Neural cell (in vitro differentiated cells): ENCODE data around the gene POFUT1. TPM values are rescaled to one million over a fixed set of nuclear protein-coding genes. Genes with fewer than 3 reads are reported as not detected.
"Not testable (repeated sequence)": the region's sequence is repeated elsewhere in the genome, so short reads cannot be mapped to it uniquely, and the experiment has no call there.

Source experiments
- H2AFZ ChIP-seq: fragments of 200-600, 300-800 bp; sonication (generic), shearing (Covaris generic); 2 replicates; pipeline ENCODE4 v1.6.0; 2014; ENCODE audit warnings: low read depth, mild to moderate bottlenecking, antibody characterized with exemption, low read length, moderate library complexity
- H3F3A ChIP-seq: fragments of 200-600 bp; shearing (Covaris generic); 2 replicates; pipeline ENCODE4 v1.6.1; 2016; ENCODE audit warnings: mild to moderate bottlenecking, moderate library complexity, mixed read lengths, antibody characterized with exemption, low read length; ENCODE audit not compliant: insufficient read depth, poor library complexity, severe bottlenecking
- H3K27ac ChIP-seq: fragments of 200-600, 300-800 bp; sonication (generic), shearing (Covaris generic); 2 replicates; pipeline ENCODE4 v1.5.1; 2014; ENCODE audit warnings: mild to moderate bottlenecking, low read length, moderate library complexity
- H3K27me3 ChIP-seq: fragments of 300-800, 200-600 bp; sonication (generic), shearing (Covaris generic); 2 replicates; pipeline ENCODE4 v1.6.0; 2014; ENCODE audit warnings: mild to moderate bottlenecking, low read depth, low read length, moderate library complexity; ENCODE audit not compliant: insufficient read depth
- H3K36me3 ChIP-seq: fragments of 300-800, 200-600 bp; sonication (generic), shearing (Covaris generic); 2 replicates; pipeline ENCODE4 v1.5.1; 2014; ENCODE audit warnings: mild to moderate bottlenecking, antibody characterized with exemption, low read length, moderate library complexity; ENCODE audit not compliant: insufficient read depth
- H3K4me2 ChIP-seq: fragments of 300-800, 200-600 bp; sonication (generic), shearing (Covaris generic); 2 replicates; pipeline ENCODE4 v1.6.0; 2014; ENCODE audit warnings: mild to moderate bottlenecking, low read length
- H3K4me3 ChIP-seq: fragments of 300-800, 200-600 bp; sonication (generic), shearing (Covaris generic); 2 replicates; pipeline ENCODE4 v1.5.1; 2014; ENCODE audit warnings: mild to moderate bottlenecking, low read length, moderate library complexity
- H3K79me2 ChIP-seq: fragments of 200-600 bp; shearing (Covaris generic); replicated peaks from 2 replicates; pipeline ENCODE4 v1.6.0; 2014; ENCODE audit warnings: mild to moderate bottlenecking, low read length, moderate library complexity; ENCODE audit not compliant: insufficient read depth
- H3K9ac ChIP-seq: fragments of 300-800, 200-600 bp; sonication (generic), shearing (Covaris generic); 2 replicates; pipeline ENCODE4 v1.6.1; 2016; ENCODE audit warnings: mild to moderate bottlenecking, low read length, mixed read lengths
- H3K9me2 ChIP-seq: fragments of 200-600 bp; shearing (Covaris generic); 2 replicates; pipeline ENCODE4 v1.6.1; 2016; ENCODE audit warnings: mild to moderate bottlenecking, low read length, mixed read lengths; ENCODE audit not compliant: insufficient read depth
- H3K9me3 ChIP-seq: fragments of 200-600, 300-800 bp; sonication (generic), shearing (Covaris generic); 2 replicates; pipeline ENCODE4 v1.6.1; 2016; ENCODE audit warnings: mild to moderate bottlenecking, mixed run types, low read length, moderate library complexity, mixed read lengths
- H4K20me1 ChIP-seq: fragments of 200-600 bp; shearing (Covaris generic); 2 replicates; pipeline ENCODE4 v1.6.1; 2016; ENCODE audit warnings: mild to moderate bottlenecking, mixed run types; ENCODE audit not compliant: insufficient read depth
- CTCF ChIP-seq: fragments of 450-650 bp; IDR thresholded peaks from 2 replicates; pipeline ENCODE4 v1.5.1; 2014; ENCODE audit warnings: antibody characterized with exemption, mild to moderate bottlenecking, moderate library complexity; ENCODE audit not compliant: poor library complexity, severe bottlenecking
- EP300 ChIP-seq: fragments of 450-650 bp; conservative IDR thresholded peaks from 2 replicates; pipeline ENCODE4 v1.6.1; 2014; ENCODE audit warnings: antibody characterized with exemption, mild to moderate bottlenecking, moderate library complexity; ENCODE audit not compliant: poor library complexity, severe bottlenecking
- EZH2 ChIP-seq: fragments of 200-600, 300-800 bp; shearing (Covaris generic), sonication (generic); IDR thresholded peaks from 2 replicates; pipeline ENCODE4 v1.6.1; 2014; ENCODE audit warnings: antibody characterized with exemption, low read length, borderline replicate concordance, mild to moderate bottlenecking; ENCODE audit not compliant: insufficient read depth, poor library complexity, severe bottlenecking
- MXI1 ChIP-seq: fragments of 450-650 bp; conservative IDR thresholded peaks from 2 replicates; pipeline ENCODE4 v1.6.1; 2014; ENCODE audit warnings: antibody characterized with exemption, mild to moderate bottlenecking; ENCODE audit not compliant: poor library complexity, severe bottlenecking
- POLR2AphosphoS5 ChIP-seq: IDR thresholded peaks from 2 replicates; pipeline ENCODE4 v1.6.1; 2012
- RAD21 ChIP-seq: fragments of 450-650 bp; conservative IDR thresholded peaks from 2 replicates; pipeline ENCODE4 v1.6.1; 2014; ENCODE audit warnings: antibody characterized with exemption, mild to moderate bottlenecking, moderate library complexity
- SMC3 ChIP-seq: fragments of 450-650 bp; conservative IDR thresholded peaks from 2 replicates; pipeline ENCODE4 v1.6.1; 2014; ENCODE audit warnings: antibody characterized with exemption, mild to moderate bottlenecking, moderate library complexity; ENCODE audit not compliant: poor library complexity
- TAF1 ChIP-seq: IDR thresholded peaks from 2 replicates; pipeline ENCODE4 v1.6.1; 2012; ENCODE audit warnings: low read depth
- polyA plus RNA-seq: library from polyadenylated mRNA; depleted of rRNA; stranded (reverse); fragments of >200 nt; gene quantifications from 2 replicates; pipeline ENCODE4 v1.2.3, GENCODE V29; 2014
- TF ChIP-seq, protein P1 (sequence below): IDR thresholded peaks from 2 replicates; pipeline ENCODE4 v1.6.1; 2012; ENCODE audit warnings: borderline replicate concordance

Gene POFUT1
- polyA plus RNA-seq, 1 donor from 2014 or later, result 14.0 TPM

DNA sequence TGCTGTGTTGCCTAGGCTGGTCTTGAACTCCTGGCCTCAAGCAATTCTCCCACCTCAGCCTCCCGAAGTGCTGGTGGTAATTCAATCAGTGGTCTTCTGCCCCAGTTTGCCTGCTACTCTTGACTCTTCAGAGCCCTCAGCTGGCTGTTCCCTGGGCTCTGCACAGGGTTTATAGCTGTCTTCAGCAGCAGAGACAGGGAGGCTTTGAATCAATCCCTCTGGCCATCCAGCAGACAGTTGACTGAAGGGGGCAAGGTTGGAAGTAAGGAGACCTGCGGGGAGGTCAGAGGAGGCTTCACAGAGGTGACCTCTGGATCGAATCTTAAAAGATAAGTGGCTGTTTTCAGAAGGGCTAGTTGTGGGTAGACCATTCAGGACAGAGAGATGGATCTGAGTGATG is 43.8 kb downstream of the POFUT1 start:
- no peaks in the 10 kb centered on the region for H4K20me1 ChIP-seq
- no peaks in the 10 kb centered on the region for H3K9me3 ChIP-seq
- H3K9me2 ChIP-seq, result no peaks in the 10 kb centered on the region
- no peaks in the 10 kb centered on the region for H3K79me2 ChIP-seq
- H3K4me2 ChIP-seq, result no peak overlapping the region
- H3F3A ChIP-seq, result no peaks in the 10 kb centered on the region
- no peak overlapping the region for H3K27ac ChIP-seq
- H3K9ac ChIP-seq, result no peak overlapping the region
- H3K27me3 ChIP-seq, result no peaks in the 10 kb centered on the region
- TF ChIP-seq CTCF (no peak), EZH2 (no peak), RAD21 (no peak), POLR2AphosphoS5 (no peak), EP300 (no peak), MXI1 (no peak), TAF1 (no peak), SMC3 (no peak)
- TF ChIP-seq, protein P1, sequence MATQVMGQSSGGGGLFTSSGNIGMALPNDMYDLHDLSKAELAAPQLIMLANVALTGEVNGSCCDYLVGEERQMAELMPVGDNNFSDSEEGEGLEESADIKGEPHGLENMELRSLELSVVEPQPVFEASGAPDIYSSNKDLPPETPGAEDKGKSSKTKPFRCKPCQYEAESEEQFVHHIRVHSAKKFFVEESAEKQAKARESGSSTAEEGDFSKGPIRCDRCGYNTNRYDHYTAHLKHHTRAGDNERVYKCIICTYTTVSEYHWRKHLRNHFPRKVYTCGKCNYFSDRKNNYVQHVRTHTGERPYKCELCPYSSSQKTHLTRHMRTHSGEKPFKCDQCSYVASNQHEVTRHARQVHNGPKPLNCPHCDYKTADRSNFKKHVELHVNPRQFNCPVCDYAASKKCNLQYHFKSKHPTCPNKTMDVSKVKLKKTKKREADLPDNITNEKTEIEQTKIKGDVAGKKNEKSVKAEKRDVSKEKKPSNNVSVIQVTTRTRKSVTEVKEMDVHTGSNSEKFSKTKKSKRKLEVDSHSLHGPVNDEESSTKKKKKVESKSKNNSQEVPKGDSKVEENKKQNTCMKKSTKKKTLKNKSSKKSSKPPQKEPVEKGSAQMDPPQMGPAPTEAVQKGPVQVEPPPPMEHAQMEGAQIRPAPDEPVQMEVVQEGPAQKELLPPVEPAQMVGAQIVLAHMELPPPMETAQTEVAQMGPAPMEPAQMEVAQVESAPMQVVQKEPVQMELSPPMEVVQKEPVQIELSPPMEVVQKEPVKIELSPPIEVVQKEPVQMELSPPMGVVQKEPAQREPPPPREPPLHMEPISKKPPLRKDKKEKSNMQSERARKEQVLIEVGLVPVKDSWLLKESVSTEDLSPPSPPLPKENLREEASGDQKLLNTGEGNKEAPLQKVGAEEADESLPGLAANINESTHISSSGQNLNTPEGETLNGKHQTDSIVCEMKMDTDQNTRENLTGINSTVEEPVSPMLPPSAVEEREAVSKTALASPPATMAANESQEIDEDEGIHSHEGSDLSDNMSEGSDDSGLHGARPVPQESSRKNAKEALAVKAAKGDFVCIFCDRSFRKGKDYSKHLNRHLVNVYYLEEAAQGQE, result no peak
- H2AFZ ChIP-seq, result no peak overlapping the region
- H3K36me3 ChIP-seq, result no peaks in the 10 kb centered on the region
- H3K4me3 ChIP-seq, result no peak overlapping the region

- TF ChIP-seq CTCF, result no peak
- no peak for TF ChIP-seq RAD21
- TF ChIP-seq EP300, result no peak
- TF ChIP-seq POLR2AphosphoS5, result no peak
- TF ChIP-seq, protein P1, result no peak
- TF ChIP-seq SMC3, result no peak
- no peak for TF ChIP-seq TAF1
- no peak for TF ChIP-seq EZH2
- no peak for TF ChIP-seq MXI1
- no peaks in the 10 kb centered on the region for H3K9me3 ChIP-seq
- H2AFZ ChIP-seq, result no peak overlapping the region
These were observed 44.5 kb downstream of the POFUT1 start for GRCh38 chr20:32252189-32252588.

DNA sequence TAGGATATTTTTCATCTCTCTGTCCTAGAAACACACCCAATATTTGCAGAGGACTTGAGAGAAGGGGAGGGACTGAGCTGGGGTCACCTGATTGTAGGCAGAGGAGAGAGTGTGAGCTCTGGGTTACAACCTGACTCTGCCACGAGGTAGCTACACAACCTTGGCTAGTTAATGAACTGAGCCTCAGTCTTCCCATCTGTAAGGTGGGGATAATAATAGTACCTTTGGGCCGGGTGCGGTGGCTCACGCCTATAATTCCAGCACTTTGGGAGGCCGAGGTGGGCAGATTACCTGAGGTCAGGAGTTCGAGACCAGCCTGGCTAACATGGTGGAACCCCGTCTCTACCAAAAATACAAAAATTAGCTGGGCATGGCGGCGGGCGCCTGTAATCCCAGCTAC is 53.3 kb downstream of the POFUT1 start:
- not testable (repeated sequence) for H3K9ac ChIP-seq, H3K9me3 ChIP-seq, H3F3A ChIP-seq, H3K4me3 ChIP-seq, H3K36me3 ChIP-seq, H3K27ac ChIP-seq, H2AFZ ChIP-seq, H3K79me2 ChIP-seq, H4K20me1 ChIP-seq, H3K9me2 ChIP-seq, H3K27me3 ChIP-seq, H3K4me2 ChIP-seq

More at GRCh38 chr20:32252189-32252588, 44.5 kb downstream of the POFUT1 start:
- Histone ChIP-seq H3K36me3 (no peaks in the 10 kb centered on the region), H3K27ac (no peak overlapping the region), H3K9me2 (no peaks in the 10 kb centered on the region), H3K9ac (no peak overlapping the region), H3K79me2 (no peaks in the 10 kb centered on the region), H3K4me3 (no peak overlapping the region), H4K20me1 (no peaks in the 10 kb centered on the region), H3F3A (no peaks in the 10 kb centered on the region), H3K4me2 (no peak overlapping the region), H3K27me3 (no peaks in the 10 kb centered on the region)
